Caco-2 (cell line): Measurements from ENCODE around the gene MCM10. TPM values are rescaled to one million over a fixed set of nuclear protein-coding genes. Genes with fewer than 3 reads are reported as not detected.

Source experiments
- BruUV-seq: library from RNA; stranded (reverse); fragments of 400-500 nt; replicated peaks from 2 replicates; lab custom pipeline; 2021; lab: Mats Ljungman, UMichigan
- CTCF ChIA-PET: fragments of 300-600 bp; sonication (Branson Sonifier 250); formaldehyde crosslinking; loops from one replicate; lab custom pipeline; 2022; ENCODE audit warnings: antibody characterized with exemption; lab: Charles Lee
- POLR2A ChIA-PET: fragments of 300-600 bp; sonication (Branson Sonifier 250); formaldehyde crosslinking; loops from one replicate; lab custom pipeline; 2022; ENCODE audit warnings: antibody characterized with exemption; lab: Charles Lee
- DNase-seq, 2 experiments: peaks; one replicate each; pipeline versions ENCODE4 v3.0.0 to v3.0.0-alpha.2; 2020 to 2022
- H3K27me3 ChIP-seq: replicated peaks from 2 replicates; pipeline ENCODE4 v1.6.0; 2011; ENCODE audit warnings: low read length; ENCODE audit not compliant: control insufficient read depth, insufficient read depth
- H3K36me3 ChIP-seq: 2 replicates; pipeline ENCODE4 v1.5.1; 2011; ENCODE audit warnings: low read length; ENCODE audit not compliant: control insufficient read depth, insufficient read depth
- H3K4me1 ChIP-seq: fragments of 250-450 bp; sonication (Bioruptor Pico); 2 replicates; pipeline ENCODE4 v1.5.1; 2020; ENCODE audit warnings: mild to moderate bottlenecking
- H3K4me3 ChIP-seq: 2 replicates; pipeline ENCODE4 v1.5.1; 2011; ENCODE audit warnings: low read depth, mild to moderate bottlenecking, control low read depth, low read length
- H3K9me3 ChIP-seq: fragments of 250-450 bp; sonication (Bioruptor Pico); 2 replicates; pipeline ENCODE4 v1.5.1; 2020; ENCODE audit warnings: mild to moderate bottlenecking, moderate library complexity
- H3K27ac Mint-ChIP-seq: one replicate; pipeline ENCODE4 v1.8.0; 2022; ENCODE audit warnings: mixed read lengths; ENCODE audit not compliant: unreplicated experiment
- H3K27me3 Mint-ChIP-seq: one replicate; pipeline ENCODE4 v1.8.0; 2022; ENCODE audit warnings: mixed read lengths; ENCODE audit not compliant: insufficient read depth, unreplicated experiment
- H3K36me3 Mint-ChIP-seq: one replicate; pipeline ENCODE4 v1.8.0; 2022; ENCODE audit warnings: mild to moderate bottlenecking, mixed read lengths; ENCODE audit not compliant: insufficient read depth, unreplicated experiment
- H3K4me1 Mint-ChIP-seq: one replicate; pipeline ENCODE4 v1.8.0; 2022; ENCODE audit warnings: low read depth, mixed read lengths; ENCODE audit not compliant: unreplicated experiment
- H3K4me3 Mint-ChIP-seq: one replicate; pipeline ENCODE4 v1.8.0; 2022; ENCODE audit warnings: mild to moderate bottlenecking, moderate library complexity, mixed read lengths; ENCODE audit not compliant: unreplicated experiment
- H3K9me3 Mint-ChIP-seq: one replicate; pipeline ENCODE4 v1.8.0; 2022; ENCODE audit warnings: mixed read lengths; ENCODE audit not compliant: unreplicated experiment
- intact Hi-C: fragments of 100-400 bp; cut with micrococcal nuclease; formaldehyde crosslinking; loops from one replicate; pipeline ENCODE4 v1.10.0; 2022; ENCODE audit not compliant: unreplicated experiment
- total RNA-seq: library from RNA; stranded (reverse); gene quantifications from 2 replicates; pipeline ENCODE4 v1.2.3, GENCODE V29; 2022
- TF ChIP-seq, protein P1 (sequence below), 2 experiments: fragments of 200-600 bp in 1 of 2; IDR thresholded peaks; 1 replicate in 1 of 2; 2 replicates in 1 of 2; pipeline versions ENCODE4 v1.5.1 to v1.8.0; 2011 to 2022; ENCODE audit warnings: antibody characterized with exemption in 1 of 2, control low read depth in 1 of 2, inconsistent platforms in 1 of 2, low read depth in 1 of 2, low read length in 1 of 2, mild to moderate bottlenecking in 1 of 2, moderate library complexity in 1 of 2; ENCODE audit not compliant: insufficient read depth in 1 of 2, severe bottlenecking in 1 of 2, unreplicated experiment in 1 of 2

MCM10 gene
- total RNA-seq, 1 experiment from 2014 or later, result 55.0 TPM

DNA sequence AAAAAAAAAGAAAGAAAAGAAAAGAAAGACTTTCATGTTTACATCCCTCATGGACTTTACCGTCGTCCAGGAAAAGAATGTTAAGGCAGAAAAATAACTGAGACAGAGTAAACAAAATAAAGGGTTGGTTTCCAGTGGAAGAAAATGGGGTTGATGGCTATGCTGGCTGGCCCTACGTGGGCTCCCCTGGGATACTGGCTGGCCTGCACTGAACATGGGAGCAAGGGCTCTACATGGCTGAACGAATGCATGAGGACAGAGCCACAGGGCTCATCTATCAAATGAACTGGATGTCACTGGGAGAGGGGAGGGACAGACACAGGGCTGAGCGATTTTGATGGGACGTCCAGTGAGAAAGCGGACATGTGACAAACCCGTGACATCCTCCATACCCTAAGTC, 75.3 kb downstream of the MCM10 start:
- POLR2A ChIA-PET, result no interaction called here
- CTCF ChIA-PET, result no interaction called here
- Histone ChIP-seq H3K27me3 (no peaks in the 10 kb centered on the region), H3K4me1 (no peaks in the 10 kb centered on the region), H3K9me3 (no peaks in the 10 kb centered on the region), H3K4me3 (no peak overlapping the region), H3K36me3 (no peaks in the 10 kb centered on the region)
- no peaks in the 10 kb centered on the region for H3K27me3 Mint-ChIP-seq
- peaks cover 5% of the 10 kb centered on the region for H3K36me3 Mint-ChIP-seq
- TF ChIP-seq, protein P1, sequence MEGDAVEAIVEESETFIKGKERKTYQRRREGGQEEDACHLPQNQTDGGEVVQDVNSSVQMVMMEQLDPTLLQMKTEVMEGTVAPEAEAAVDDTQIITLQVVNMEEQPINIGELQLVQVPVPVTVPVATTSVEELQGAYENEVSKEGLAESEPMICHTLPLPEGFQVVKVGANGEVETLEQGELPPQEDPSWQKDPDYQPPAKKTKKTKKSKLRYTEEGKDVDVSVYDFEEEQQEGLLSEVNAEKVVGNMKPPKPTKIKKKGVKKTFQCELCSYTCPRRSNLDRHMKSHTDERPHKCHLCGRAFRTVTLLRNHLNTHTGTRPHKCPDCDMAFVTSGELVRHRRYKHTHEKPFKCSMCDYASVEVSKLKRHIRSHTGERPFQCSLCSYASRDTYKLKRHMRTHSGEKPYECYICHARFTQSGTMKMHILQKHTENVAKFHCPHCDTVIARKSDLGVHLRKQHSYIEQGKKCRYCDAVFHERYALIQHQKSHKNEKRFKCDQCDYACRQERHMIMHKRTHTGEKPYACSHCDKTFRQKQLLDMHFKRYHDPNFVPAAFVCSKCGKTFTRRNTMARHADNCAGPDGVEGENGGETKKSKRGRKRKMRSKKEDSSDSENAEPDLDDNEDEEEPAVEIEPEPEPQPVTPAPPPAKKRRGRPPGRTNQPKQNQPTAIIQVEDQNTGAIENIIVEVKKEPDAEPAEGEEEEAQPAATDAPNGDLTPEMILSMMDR (IDR thresholded peaks at IDR 0.05; ENCODE audit: insufficient read depth in 1 of 2, low read depth in 1 of 2, low read length in 1 of 2, severe bottlenecking in 1 of 2, unreplicated experiment in 1 of 2), result no peak
- no peaks in the 10 kb centered on the region for H3K9me3 Mint-ChIP-seq
- no peak overlapping the region for H3K27ac Mint-ChIP-seq
- BruUV-seq, result no TSS peak
- intact Hi-C loops, result no loop called here
- no peaks in the 10 kb centered on the region for H3K4me1 Mint-ChIP-seq
- no peak overlapping the region for H3K4me3 Mint-ChIP-seq
- peak in 1 of 2 experiments; percentile 20 for DNase-seq

DNA sequence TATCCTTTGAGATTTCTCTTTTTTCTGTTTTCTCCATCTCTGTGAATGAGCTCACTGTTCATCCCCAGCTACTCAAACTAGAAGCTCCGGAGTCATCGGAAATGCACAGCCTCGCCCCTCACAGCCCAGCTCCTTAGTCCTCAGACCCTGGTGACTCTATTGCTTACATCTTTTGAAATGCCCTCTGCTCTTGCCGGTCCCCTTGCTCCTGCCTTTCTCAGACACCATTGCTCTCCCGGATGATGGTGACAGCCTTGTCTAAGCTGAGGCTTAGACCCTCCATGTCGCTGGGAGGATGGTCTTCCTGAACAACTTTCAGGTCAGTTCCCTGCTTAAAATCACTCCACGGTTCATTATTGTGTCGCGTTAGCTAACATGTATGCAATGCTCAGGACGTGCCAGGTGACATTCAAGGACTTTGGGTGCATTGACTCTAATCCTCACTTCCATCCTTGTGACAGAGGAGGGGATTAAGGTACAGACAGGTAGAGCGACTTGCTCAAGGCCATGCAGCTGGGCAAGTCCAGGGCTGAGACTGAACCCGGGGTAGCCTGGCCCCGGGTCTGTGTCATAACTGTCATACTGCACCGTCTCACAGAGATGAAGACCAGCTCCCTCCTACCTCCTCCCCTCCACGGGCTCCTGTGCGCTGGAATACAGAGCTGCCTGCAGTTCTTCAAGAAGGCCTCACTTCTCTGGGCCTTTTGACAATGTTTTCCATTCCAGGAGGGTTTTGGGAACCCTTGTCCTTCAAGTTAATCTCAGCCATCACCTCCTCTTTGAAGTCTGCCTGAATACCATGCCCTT, 77.1 kb downstream of the MCM10 start:
- Histone ChIP-seq H3K9me3 (no peaks in the 10 kb centered on the region), H3K36me3 (no peaks in the 10 kb centered on the region), H3K4me1 (no peaks in the 10 kb centered on the region), H3K4me3 (no peak overlapping the region), H3K27me3 (no peaks in the 10 kb centered on the region)
- CTCF ChIA-PET, result interaction anchor here (0.7 kb wide), 1 partner anchor 18 kb away, joined by 3 read pairs; no protein-coding TSS in a partner anchor
- intact Hi-C loops, result no loop called here
- no TSS peak for BruUV-seq
- Mint-ChIP-seq H3K36me3 (peaks cover 5% of the 10 kb centered on the region), H3K4me1 (no peaks in the 10 kb centered on the region), H3K9me3 (no peaks in the 10 kb centered on the region), H3K4me3 (no peak overlapping the region), H3K27ac (no peak overlapping the region), H3K27me3 (no peaks in the 10 kb centered on the region)
- TF ChIP-seq, protein P1 (IDR thresholded peaks at IDR 0.05; ENCODE audit: insufficient read depth in 1 of 2, low read depth in 1 of 2, low read length in 1 of 2, severe bottlenecking in 1 of 2, unreplicated experiment in 1 of 2), result no peak
- no peak for DNase-seq
- POLR2A ChIA-PET, result no interaction called here

DNA sequence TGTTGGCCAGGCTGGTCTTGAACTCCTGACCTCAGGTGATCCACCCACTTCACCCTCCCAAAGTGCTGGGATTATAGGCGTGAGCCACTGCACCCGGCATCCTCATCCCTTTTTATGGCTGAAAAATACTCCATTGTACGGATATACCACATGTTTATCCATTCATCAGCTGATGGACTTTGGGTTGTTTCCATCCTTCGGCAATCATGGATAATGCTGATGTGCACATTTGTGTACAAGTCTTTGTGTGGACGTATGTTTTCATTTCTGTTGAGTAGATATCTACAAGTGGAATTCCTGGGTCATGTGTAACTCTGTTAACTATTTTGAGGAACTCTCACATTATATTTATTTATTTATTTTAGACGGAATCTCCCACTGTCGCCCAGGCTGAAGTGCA, 78.6 kb downstream of the MCM10 start:
- H3K27me3 Mint-ChIP-seq, result no peaks in the 10 kb centered on the region
- BruUV-seq, result no TSS peak
- H3K27ac Mint-ChIP-seq, result no peak overlapping the region
- no peaks in the 10 kb centered on the region for H3K9me3 ChIP-seq
- DNase-seq, result no peak
- H3K4me1 ChIP-seq, result no peaks in the 10 kb centered on the region
- intact Hi-C loops, result no loop called here
- H3K4me3 Mint-ChIP-seq, result no peak overlapping the region
- no peaks in the 10 kb centered on the region for H3K36me3 ChIP-seq
- ChIA-PET POLR2A (no interaction called here), CTCF (no interaction called here)
- no peaks in the 10 kb centered on the region for H3K4me1 Mint-ChIP-seq
- H3K4me3 ChIP-seq, result no peak overlapping the region
- H3K27me3 ChIP-seq, result no peaks in the 10 kb centered on the region
- TF ChIP-seq, protein P1 (IDR thresholded peaks at IDR 0.05; ENCODE audit: insufficient read depth in 1 of 2, low read depth in 1 of 2, low read length in 1 of 2, severe bottlenecking in 1 of 2, unreplicated experiment in 1 of 2), result no peak
- peaks cover 5% of the 10 kb centered on the region for H3K36me3 Mint-ChIP-seq
- no peaks in the 10 kb centered on the region for H3K9me3 Mint-ChIP-seq
